ENCODE results near the gene TTC7B. TPM values are rescaled to one million over a fixed set of nuclear protein-coding genes. Genes with fewer than 3 reads are reported as not detected.

TTC7B gene
- total RNA-seq, 2 experiments from 2014 or later, result 1.2 to 1.3 TPM

GRCh38 chr14:90807060-90807459, 9.2 kb downstream of the TTC7B start:
- Histone ChIP-seq H3K4me1 (ENCODE audit: insufficient read depth, low read length) (no peaks in the 10 kb centered on the region), H3K36me3 (ENCODE audit: insufficient read depth, low read length) (no peaks in the 10 kb centered on the region), H3K4me3 (ENCODE audit: low read length) (no peak overlapping the region), H3K27me3 (ENCODE audit: control insufficient read depth in 1 of 2, insufficient read depth in 2 of 2, low read length in 2 of 2) (no peaks in the 10 kb centered on the region), H3K27ac (ENCODE audit: low read depth in 1 of 2, low read length in 2 of 2) (no peak overlapping the region), H3K9me3 (ENCODE audit: control insufficient read depth in 1 of 2, insufficient read depth in 1 of 2, low read length in 2 of 2) (no peaks in the 10 kb centered on the region)
- no peak for TF ChIP-seq CTCF (IDR thresholded peaks at IDR 0.05)
- ChIA-PET POLR2A (no interaction called here), CTCF (no interaction called here)
- no peak for DNase-seq
- Mint-ChIP-seq H3K9me3 (no peaks in the 10 kb centered on the region), H3K4me3 (no peak overlapping the region), H3K27ac (no peak overlapping the region), H3K36me3 (ENCODE audit: low read depth) (no peaks in the 10 kb centered on the region), H3K4me1 (ENCODE audit: low read depth) (no peaks in the 10 kb centered on the region), H3K27me3 (no peaks in the 10 kb centered on the region)
- no peak for ATAC-seq (ENCODE audit: poor library complexity)
- intact Hi-C loops (cut with DNase I, micrococcal nuclease), result no loop called here

GRCh38 chr14:90805662-90806540, 10.3 kb downstream of the TTC7B start:
- TF ChIP-seq CTCF (IDR thresholded peaks at IDR 0.05), result no peak
- DNase-seq (no peak), ATAC-seq (ENCODE audit: poor library complexity) (no peak)
- no peak overlapping the region for H3K4me3 Mint-ChIP-seq
- no peak overlapping the region for H3K27ac Mint-ChIP-seq
- no peaks in the 10 kb centered on the region for H3K27me3 ChIP-seq (ENCODE audit: control insufficient read depth in 1 of 2, insufficient read depth in 2 of 2, low read length in 2 of 2)
- ChIA-PET CTCF (no interaction called here), POLR2A (no interaction called here)
- no peaks in the 10 kb centered on the region for H3K4me1 Mint-ChIP-seq (ENCODE audit: low read depth)
- H3K9me3 ChIP-seq (ENCODE audit: control insufficient read depth in 1 of 2, insufficient read depth in 1 of 2, low read length in 2 of 2), result no peaks in the 10 kb centered on the region
- H3K9me3 Mint-ChIP-seq, result no peaks in the 10 kb centered on the region
- H3K27me3 Mint-ChIP-seq, result no peaks in the 10 kb centered on the region
- H3K36me3 Mint-ChIP-seq (ENCODE audit: low read depth), result no peaks in the 10 kb centered on the region
- no peaks in the 10 kb centered on the region for H3K36me3 ChIP-seq (ENCODE audit: insufficient read depth, low read length)
- H3K27ac ChIP-seq (ENCODE audit: low read depth in 1 of 2, low read length in 2 of 2), result no peak overlapping the region
- intact Hi-C loops (cut with DNase I, micrococcal nuclease), result no loop called here
- no peak overlapping the region for H3K4me3 ChIP-seq (ENCODE audit: low read length)
- peaks cover 6% of the 10 kb centered on the region for H3K4me1 ChIP-seq (ENCODE audit: insufficient read depth, low read length)

- no peak for TF ChIP-seq CTCF (IDR thresholded peaks at IDR 0.05)
- H3K36me3 Mint-ChIP-seq (ENCODE audit: low read depth), result no peaks in the 10 kb centered on the region
- Histone ChIP-seq H3K4me3 (ENCODE audit: low read length) (no peak overlapping the region), H3K36me3 (ENCODE audit: insufficient read depth, low read length) (no peaks in the 10 kb centered on the region), H3K9me3 (ENCODE audit: control insufficient read depth in 1 of 2, insufficient read depth in 1 of 2, low read length in 2 of 2) (no peaks in the 10 kb centered on the region), H3K27me3 (ENCODE audit: control insufficient read depth in 1 of 2, insufficient read depth in 2 of 2, low read length in 2 of 2) (no peaks in the 10 kb centered on the region), H3K4me1 (ENCODE audit: insufficient read depth, low read length) (peaks cover 7% of the 10 kb centered on the region), H3K27ac (ENCODE audit: low read depth in 1 of 2, low read length in 2 of 2) (no peak overlapping the region)
- no peak for DNase-seq
- no peak overlapping the region for H3K4me3 Mint-ChIP-seq
- POLR2A ChIA-PET, result no interaction called here
- H3K4me1 Mint-ChIP-seq (ENCODE audit: low read depth), result no peaks in the 10 kb centered on the region
- no peaks in the 10 kb centered on the region for H3K9me3 Mint-ChIP-seq
- H3K27ac Mint-ChIP-seq, result no peak overlapping the region
- ATAC-seq (ENCODE audit: poor library complexity), result no peak
- CTCF ChIA-PET, result no interaction called here
- intact Hi-C loops (cut with DNase I, micrococcal nuclease), result no loop called here
- H3K27me3 Mint-ChIP-seq, result no peaks in the 10 kb centered on the region
Observed at GRCh38 chr14:90805084-90805391, 11.2 kb downstream of the TTC7B start.

Measured in CD4-positive, alpha-beta T cell (primary cell).